HCT116 (cell line): Measurements from ENCODE around the gene ZSCAN26. TPM values are rescaled to one million over a fixed set of nuclear protein-coding genes. Genes with fewer than 3 reads are reported as not detected.

ENCODE experiments used
- ATAC-seq: fragments of 200-7000 bp; cut with Tn5 transposase; 2 replicates; pipeline ENCODE4 v1.9.1; 2020; ENCODE audit warnings: mild to moderate bottlenecking, moderate library complexity
- BruUV-seq: library from RNA; stranded (reverse); fragments of 400-500 nt; replicated peaks from 2 replicates; lab custom pipeline; 2021; lab: Mats Ljungman, UMichigan
- CTCF ChIA-PET: fragments of 300-600 bp; sonication (Branson Sonifier 250); formaldehyde crosslinking; loops from one replicate; lab custom pipeline; 2021; ENCODE audit warnings: antibody characterized with exemption; lab: Charles Lee
- POLR2A ChIA-PET: fragments of 300-600, 350-600 bp; sonication (Branson Sonifier 250); formaldehyde crosslinking; loops from one replicate; lab custom pipeline; 2021; ENCODE audit warnings: antibody characterized with exemption; lab: Charles Lee
- RAD21 ChIA-PET, 2 experiments: fragments of 300-600 bp; sonication (Branson Sonifier 250); formaldehyde crosslinking; loops; one replicate each; lab custom pipeline; 2023; ENCODE audit warnings: low total read pairs in 2 of 2; ENCODE audit not compliant: uncharacterized antibody in 2 of 2, unreplicated experiment in 2 of 2, low non-redundant PET in 1 of 2; lab: Charles Lee
- DNase-seq: peaks from one replicate; pipeline ENCODE4 v3.0.0-alpha.2; 2010; ENCODE audit warnings: low read depth, low spot score
- H2AFZ ChIP-seq: fragments of 200-600 bp; shearing (Covaris generic), sonication (generic); 2 replicates; pipeline ENCODE4 v1.6.1; 2017; ENCODE audit warnings: low read depth, mixed run types, mixed read lengths, antibody characterized with exemption, low read length; ENCODE audit not compliant: poor library complexity, severe bottlenecking
- H3K27ac ChIP-seq: 2 replicates; pipeline ENCODE4 v1.5.1; 2012; ENCODE audit warnings: low read depth, low read length
- H3K27me3 ChIP-seq: fragments of 200-600 bp; sonication (generic); 2 replicates; pipeline ENCODE4 v1.6.1; 2016; ENCODE audit warnings: mixed run types, low read length, mixed read lengths; ENCODE audit not compliant: insufficient read depth
- H3K36me3 ChIP-seq, 2 experiments: fragments of 200-500 bp in 1 of 2; fragments of 200-600 bp in 1 of 2; sonication (Bioruptor generic) in 1 of 2; sonication (generic) in 1 of 2; 2 replicates each; pipeline versions ENCODE4 v1.5.1 to v1.6.1; 2014 to 2016; ENCODE audit warnings: low read length in 2 of 2, inconsistent platforms in 1 of 2, mixed read lengths in 1 of 2, mixed run types in 1 of 2; ENCODE audit not compliant: insufficient read depth in 2 of 2, control insufficient read depth in 1 of 2
- H3K4me1 ChIP-seq, 2 experiments: fragments of 200-600 bp in 1 of 2; sonication (generic) in 1 of 2; 2 replicates each; pipeline versions ENCODE4 v1.5.1 to v1.6.1; 2012 to 2017; ENCODE audit warnings: low read length in 2 of 2, inconsistent platforms in 1 of 2, mild to moderate bottlenecking in 1 of 2, mixed read lengths in 1 of 2, mixed run types in 1 of 2, moderate library complexity in 1 of 2; ENCODE audit not compliant: insufficient read depth in 2 of 2, control insufficient read depth in 1 of 2
- H3K4me2 ChIP-seq: fragments of 200-600 bp; sonication (generic); 2 replicates; pipeline ENCODE4 v1.6.1; 2017; ENCODE audit warnings: mixed run types, low read length, mixed read lengths
- H3K4me3 ChIP-seq, 2 experiments: fragments of 200-600 bp in 1 of 2; sonication (generic) in 1 of 2; replicated peaks in 1 of 2; 2 replicates each; pipeline ENCODE4 v1.5.1; 2011 to 2016; ENCODE audit warnings: low read length in 2 of 2, control low read depth in 1 of 2, low read depth in 1 of 2, mild to moderate bottlenecking in 1 of 2, mixed read lengths in 1 of 2, mixed run types in 1 of 2
- H3K79me2 ChIP-seq: fragments of 200-600 bp; sonication (generic); 2 replicates; pipeline ENCODE4 v1.6.1; 2017; ENCODE audit warnings: mild to moderate bottlenecking, mixed run types, low read length, moderate library complexity, mixed read lengths; ENCODE audit not compliant: insufficient read depth
- H3K9ac ChIP-seq: fragments of 200-600 bp; sonication (generic); 2 replicates; pipeline ENCODE4 v1.6.1; 2016; ENCODE audit warnings: low read length, mixed read lengths
- H3K9me2 ChIP-seq: fragments of 200-600 bp; sonication (generic), shearing (Covaris generic); 2 replicates; pipeline ENCODE4 v1.6.1; 2017; ENCODE audit warnings: mixed run types, mild to moderate bottlenecking, moderate library complexity; ENCODE audit not compliant: insufficient read depth
- H3K9me3 ChIP-seq, 2 experiments: fragments of 200-500 bp in 1 of 2; fragments of 200-600 bp in 1 of 2; sonication (Bioruptor generic) in 1 of 2; sonication (generic) in 1 of 2; 2 replicates each; pipeline ENCODE4 v1.6.1; 2014 to 2017; ENCODE audit warnings: low read length in 2 of 2, mixed read lengths in 2 of 2, inconsistent platforms in 1 of 2, low read depth in 1 of 2, mild to moderate bottlenecking in 1 of 2, mixed run types in 1 of 2, moderate library complexity in 1 of 2; ENCODE audit not compliant: control insufficient read depth in 1 of 2, insufficient read depth in 1 of 2
- H4K20me1 ChIP-seq: fragments of 200-600 bp; sonication (generic), shearing (Covaris generic); 2 replicates; pipeline ENCODE4 v1.6.1; 2017; ENCODE audit warnings: mixed run types, mild to moderate bottlenecking, moderate library complexity; ENCODE audit not compliant: insufficient read depth
- CEBPB ChIP-seq: IDR thresholded peaks from 2 replicates; pipeline ENCODE4 v1.6.1; 2012; ENCODE audit warnings: low read depth
- ELF1 ChIP-seq: IDR thresholded peaks from 2 replicates; pipeline ENCODE4 v1.6.1; 2012; ENCODE audit warnings: low read depth, borderline replicate concordance
- EZH2 ChIP-seq: fragments of 200-600 bp; sonication (generic); IDR thresholded peaks from 2 replicates; pipeline ENCODE4 v1.6.1; 2017; ENCODE audit warnings: antibody characterized with exemption, mixed run types
- FOSL1 ChIP-seq: IDR thresholded peaks from 2 replicates; pipeline ENCODE4 v1.6.1; 2012; ENCODE audit warnings: low read depth
- JUND ChIP-seq: IDR thresholded peaks from 2 replicates; pipeline ENCODE4 v1.6.1; 2012
- POLR2AphosphoS5 ChIP-seq: IDR thresholded peaks from 2 replicates; pipeline ENCODE4 v1.6.1; 2011; ENCODE audit warnings: mild to moderate bottlenecking, low read depth, low read length, moderate library complexity
- RAD21 ChIP-seq: IDR thresholded peaks from 2 replicates; pipeline ENCODE4 v1.6.1; 2012; ENCODE audit warnings: low read depth, mild to moderate bottlenecking
- REST ChIP-seq: IDR thresholded peaks from 2 replicates; pipeline ENCODE4 v1.6.1; 2012; ENCODE audit warnings: low read depth
- SIN3A ChIP-seq: IDR thresholded peaks from 2 replicates; pipeline ENCODE4 v1.6.1; 2012; ENCODE audit warnings: low read depth
- TCF7L2 ChIP-seq: IDR thresholded peaks from 2 replicates; pipeline ENCODE4 v1.7.0; 2011; ENCODE audit warnings: borderline replicate concordance, inconsistent platforms; ENCODE audit not compliant: insufficient read depth, insufficient read length; ENCODE audit errors: extremely low read depth
- YY1 ChIP-seq: IDR thresholded peaks from 2 replicates; pipeline ENCODE4 v1.6.1; 2011; ENCODE audit warnings: low read length, low read depth, moderate library complexity, mild to moderate bottlenecking; ENCODE audit not compliant: insufficient replicate concordance; ENCODE audit errors: extremely low read depth
- ZFX ChIP-seq: fragments of 450-650 bp; IDR thresholded peaks from 2 replicates; pipeline ENCODE4 v1.6.1; 2017
- intact Hi-C: fragments of 100-400 bp; cut with micrococcal nuclease; formaldehyde crosslinking; loops from 2 replicates; pipeline ENCODE4 v1.10.0; 2022
- total RNA-seq: library from RNA; stranded (reverse); gene quantifications from one replicate; pipeline ENCODE4 v1.2.1, GENCODE V29; 2021; ENCODE audit not compliant: unreplicated experiment

The ZSCAN26 gene
- total RNA-seq, 1 experiment from 2014 or later: 10.3 TPM

- H3K36me3 ChIP-seq: peaks cover 0 to 17% of the 10 kb centered on the region in 2 experiments; a peak in 1 of 4 replicates
- H3K27ac ChIP-seq: no peak overlapping the region
- BruUV-seq: no TSS peak
- H3K4me2 ChIP-seq: no peak overlapping the region
- no peak overlapping the region for H2AFZ ChIP-seq
- DNase-seq: no peak
- H3K79me2 ChIP-seq: no peaks in the 10 kb centered on the region
- H3K27me3 ChIP-seq: no peaks in the 10 kb centered on the region
- RAD21 ChIA-PET: no interaction called here
- H3K4me1 ChIP-seq: no peaks in the 10 kb centered on the region
- ATAC-seq: no peak
- intact Hi-C loops: no loop called here
- H3K9me3 ChIP-seq: peaks cover 5 to 18% of the 10 kb centered on the region in 2 experiments; a peak in 2 of 4 replicates
- H4K20me1 ChIP-seq: no peaks in the 10 kb centered on the region
- H3K4me3 ChIP-seq: no peak overlapping the region
- H3K9me2 ChIP-seq: no peaks in the 10 kb centered on the region
- CTCF ChIA-PET: no interaction called here
- no peak for TF ChIP-seq SIN3A
- no peak for TF ChIP-seq JUND
- no peak for TF ChIP-seq ZFX
- no peak for TF ChIP-seq EZH2
- TF ChIP-seq REST: no peak
- no peak for TF ChIP-seq CEBPB
- no peak for TF ChIP-seq RAD21
- TF ChIP-seq ELF1: no peak
- TF ChIP-seq POLR2AphosphoS5: no peak
- no peak for TF ChIP-seq FOSL1
- no peak for TF ChIP-seq YY1
- no peak for TF ChIP-seq TCF7L2
- no peak overlapping the region for H3K9ac ChIP-seq
- POLR2A ChIA-PET: no interaction called here
Observed at GRCh38 chr6:28326371-28326948, 59.5 kb downstream of the ZSCAN26 start.

Other genes starting within 250 kb of the ZSCAN26 start
- 11.2 TPM for gene ZNF165, start 186.6 kb upstream of the ZSCAN26 start, total RNA-seq
- 5.0 TPM for gene ZSCAN16, start 142.5 kb upstream of the ZSCAN26 start, total RNA-seq
- 20.7 TPM for gene ZKSCAN8, start 125.3 kb upstream of the ZSCAN26 start, total RNA-seq
- gene ZSCAN9, start 41.9 kb upstream of the ZSCAN26 start, total RNA-seq: 10.8 TPM
- gene ZKSCAN4, start 14.9 kb upstream of the ZSCAN26 start, total RNA-seq: 4.8 TPM
- not detected for gene NKAPL, start 7.8 kb upstream of the ZSCAN26 start, total RNA-seq
- 3.6 TPM for gene PGBD1, start 14.4 kb downstream of the ZSCAN26 start, total RNA-seq
- gene ZSCAN31, start 69.0 kb downstream of the ZSCAN26 start, total RNA-seq: 10.1 TPM
- 11.2 TPM for gene ZKSCAN3, start 82.8 kb downstream of the ZSCAN26 start, total RNA-seq
- gene ZSCAN12, start 132.6 kb downstream of the ZSCAN26 start, total RNA-seq: 0.81 TPM
- not detected for gene ZSCAN23, start 176.3 kb downstream of the ZSCAN26 start, total RNA-seq
- not detected for gene GPX6, start 248.7 kb downstream of the ZSCAN26 start, total RNA-seq